HCT116 (cell line): ENCODE measurements around the gene PSMD11. TPM values are rescaled to one million over a fixed set of nuclear protein-coding genes. Genes with fewer than 3 reads are reported as not detected.

Experiments
- ATAC-seq: fragments of 200-7000 bp; cut with Tn5 transposase; 2 replicates; pipeline ENCODE4 v1.9.1; 2020; ENCODE audit warnings: mild to moderate bottlenecking, moderate library complexity
- BruUV-seq: library from RNA; stranded (reverse); fragments of 400-500 nt; replicated peaks from 2 replicates; lab custom pipeline; 2021; lab: Mats Ljungman, UMichigan
- CTCF ChIA-PET: fragments of 300-600 bp; sonication (Branson Sonifier 250); formaldehyde crosslinking; loops from one replicate; lab custom pipeline; 2021; ENCODE audit warnings: antibody characterized with exemption; lab: Charles Lee
- POLR2A ChIA-PET: fragments of 300-600, 350-600 bp; sonication (Branson Sonifier 250); formaldehyde crosslinking; loops from one replicate; lab custom pipeline; 2021; ENCODE audit warnings: antibody characterized with exemption; lab: Charles Lee
- RAD21 ChIA-PET, 2 experiments: fragments of 300-600 bp; sonication (Branson Sonifier 250); formaldehyde crosslinking; loops; one replicate each; lab custom pipeline; 2023; ENCODE audit warnings: low total read pairs in 2 of 2; ENCODE audit not compliant: uncharacterized antibody in 2 of 2, unreplicated experiment in 2 of 2, low non-redundant PET in 1 of 2; lab: Charles Lee
- DNase-seq: peaks from one replicate; pipeline ENCODE4 v3.0.0-alpha.2; 2010; ENCODE audit warnings: low read depth, low spot score
- H2AFZ ChIP-seq: fragments of 200-600 bp; shearing (Covaris generic), sonication (generic); 2 replicates; pipeline ENCODE4 v1.6.1; 2017; ENCODE audit warnings: low read depth, mixed run types, mixed read lengths, antibody characterized with exemption, low read length; ENCODE audit not compliant: poor library complexity, severe bottlenecking
- H3K27ac ChIP-seq: 2 replicates; pipeline ENCODE4 v1.5.1; 2012; ENCODE audit warnings: low read depth, low read length
- H3K27me3 ChIP-seq: fragments of 200-600 bp; sonication (generic); 2 replicates; pipeline ENCODE4 v1.6.1; 2016; ENCODE audit warnings: mixed run types, low read length, mixed read lengths; ENCODE audit not compliant: insufficient read depth
- H3K36me3 ChIP-seq, 2 experiments: fragments of 200-500 bp in 1 of 2; fragments of 200-600 bp in 1 of 2; sonication (Bioruptor generic) in 1 of 2; sonication (generic) in 1 of 2; 2 replicates each; pipeline versions ENCODE4 v1.5.1 to v1.6.1; 2014 to 2016; ENCODE audit warnings: low read length in 2 of 2, inconsistent platforms in 1 of 2, mixed read lengths in 1 of 2, mixed run types in 1 of 2; ENCODE audit not compliant: insufficient read depth in 2 of 2, control insufficient read depth in 1 of 2
- H3K4me1 ChIP-seq, 2 experiments: fragments of 200-600 bp in 1 of 2; sonication (generic) in 1 of 2; 2 replicates each; pipeline versions ENCODE4 v1.5.1 to v1.6.1; 2012 to 2017; ENCODE audit warnings: low read length in 2 of 2, inconsistent platforms in 1 of 2, mild to moderate bottlenecking in 1 of 2, mixed read lengths in 1 of 2, mixed run types in 1 of 2, moderate library complexity in 1 of 2; ENCODE audit not compliant: insufficient read depth in 2 of 2, control insufficient read depth in 1 of 2
- H3K4me2 ChIP-seq: fragments of 200-600 bp; sonication (generic); 2 replicates; pipeline ENCODE4 v1.6.1; 2017; ENCODE audit warnings: mixed run types, low read length, mixed read lengths
- H3K4me3 ChIP-seq, 2 experiments: fragments of 200-600 bp in 1 of 2; sonication (generic) in 1 of 2; replicated peaks in 1 of 2; 2 replicates each; pipeline ENCODE4 v1.5.1; 2011 to 2016; ENCODE audit warnings: low read length in 2 of 2, control low read depth in 1 of 2, low read depth in 1 of 2, mild to moderate bottlenecking in 1 of 2, mixed read lengths in 1 of 2, mixed run types in 1 of 2
- H3K79me2 ChIP-seq: fragments of 200-600 bp; sonication (generic); 2 replicates; pipeline ENCODE4 v1.6.1; 2017; ENCODE audit warnings: mild to moderate bottlenecking, mixed run types, low read length, moderate library complexity, mixed read lengths; ENCODE audit not compliant: insufficient read depth
- H3K9ac ChIP-seq: fragments of 200-600 bp; sonication (generic); 2 replicates; pipeline ENCODE4 v1.6.1; 2016; ENCODE audit warnings: low read length, mixed read lengths
- H3K9me2 ChIP-seq: fragments of 200-600 bp; sonication (generic), shearing (Covaris generic); 2 replicates; pipeline ENCODE4 v1.6.1; 2017; ENCODE audit warnings: mixed run types, mild to moderate bottlenecking, moderate library complexity; ENCODE audit not compliant: insufficient read depth
- H3K9me3 ChIP-seq, 2 experiments: fragments of 200-500 bp in 1 of 2; fragments of 200-600 bp in 1 of 2; sonication (Bioruptor generic) in 1 of 2; sonication (generic) in 1 of 2; 2 replicates each; pipeline ENCODE4 v1.6.1; 2014 to 2017; ENCODE audit warnings: low read length in 2 of 2, mixed read lengths in 2 of 2, inconsistent platforms in 1 of 2, low read depth in 1 of 2, mild to moderate bottlenecking in 1 of 2, mixed run types in 1 of 2, moderate library complexity in 1 of 2; ENCODE audit not compliant: control insufficient read depth in 1 of 2, insufficient read depth in 1 of 2
- H4K20me1 ChIP-seq: fragments of 200-600 bp; sonication (generic), shearing (Covaris generic); 2 replicates; pipeline ENCODE4 v1.6.1; 2017; ENCODE audit warnings: mixed run types, mild to moderate bottlenecking, moderate library complexity; ENCODE audit not compliant: insufficient read depth
- CEBPB ChIP-seq: IDR thresholded peaks from 2 replicates; pipeline ENCODE4 v1.6.1; 2012; ENCODE audit warnings: low read depth
- CTCF ChIP-seq, 3 experiments: fragments of 200-600 bp in 1 of 3; sonication (generic) in 1 of 3; IDR thresholded peaks in 2 of 3; conservative IDR thresholded peaks in 1 of 3; 2 replicates each; pipeline ENCODE4 v1.5.1; 2012 to 2017; ENCODE audit warnings: low read depth in 2 of 3, low read length in 2 of 3, antibody characterized with exemption in 1 of 3, borderline replicate concordance in 1 of 3, control low read depth in 1 of 3, mild to moderate bottlenecking in 1 of 3, mixed read lengths in 1 of 3, mixed run types in 1 of 3, moderate library complexity in 1 of 3; ENCODE audit not compliant: insufficient read depth in 1 of 3
- EGR1 ChIP-seq: IDR thresholded peaks from 2 replicates; pipeline ENCODE4 v1.6.1; 2012; ENCODE audit warnings: low read depth
- ELF1 ChIP-seq: IDR thresholded peaks from 2 replicates; pipeline ENCODE4 v1.6.1; 2012; ENCODE audit warnings: low read depth, borderline replicate concordance
- EZH2phosphoT487 ChIP-seq: fragments of 200-600 bp; IDR thresholded peaks from 2 replicates; pipeline ENCODE4 v1.6.1; 2018; ENCODE audit warnings: antibody characterized with exemption, borderline replicate concordance
- FOSL1 ChIP-seq: IDR thresholded peaks from 2 replicates; pipeline ENCODE4 v1.6.1; 2012; ENCODE audit warnings: low read depth
- JUND ChIP-seq: IDR thresholded peaks from 2 replicates; pipeline ENCODE4 v1.6.1; 2012
- POLR2A ChIP-seq: IDR thresholded peaks from 2 replicates; pipeline ENCODE4 v1.7.0; 2011; ENCODE audit warnings: borderline replicate concordance; ENCODE audit not compliant: insufficient read depth, insufficient read length; ENCODE audit errors: extremely low read depth
- POLR2AphosphoS5 ChIP-seq: IDR thresholded peaks from 2 replicates; pipeline ENCODE4 v1.6.1; 2011; ENCODE audit warnings: mild to moderate bottlenecking, low read depth, low read length, moderate library complexity
- RAD21 ChIP-seq: IDR thresholded peaks from 2 replicates; pipeline ENCODE4 v1.6.1; 2012; ENCODE audit warnings: low read depth, mild to moderate bottlenecking
- SP1 ChIP-seq: IDR thresholded peaks from 2 replicates; pipeline ENCODE4 v1.6.1; 2012; ENCODE audit warnings: low read depth
- TCF7L2 ChIP-seq: IDR thresholded peaks from 2 replicates; pipeline ENCODE4 v1.7.0; 2011; ENCODE audit warnings: borderline replicate concordance, inconsistent platforms; ENCODE audit not compliant: insufficient read depth, insufficient read length; ENCODE audit errors: extremely low read depth
- YY1 ChIP-seq: IDR thresholded peaks from 2 replicates; pipeline ENCODE4 v1.6.1; 2011; ENCODE audit warnings: low read length, low read depth, moderate library complexity, mild to moderate bottlenecking; ENCODE audit not compliant: insufficient replicate concordance; ENCODE audit errors: extremely low read depth
- ZBTB33 ChIP-seq: IDR thresholded peaks from 2 replicates; pipeline ENCODE4 v1.6.1; 2011; ENCODE audit warnings: mild to moderate bottlenecking, low read length, moderate library complexity; ENCODE audit not compliant: insufficient replicate concordance; ENCODE audit errors: extremely low read depth
- ZFX ChIP-seq: fragments of 450-650 bp; IDR thresholded peaks from 2 replicates; pipeline ENCODE4 v1.6.1; 2017
- ZNF274 ChIP-seq: fragments of 200-500 bp; sonication (Bioruptor generic); IDR thresholded peaks from 2 replicates; pipeline ENCODE4 v1.6.1; 2014; ENCODE audit warnings: mild to moderate bottlenecking, low read depth, low read length, inconsistent platforms
- intact Hi-C: fragments of 100-400 bp; cut with micrococcal nuclease; formaldehyde crosslinking; loops from 2 replicates; pipeline ENCODE4 v1.10.0; 2022
- total RNA-seq: library from RNA; stranded (reverse); gene quantifications from one replicate; pipeline ENCODE4 v1.2.1, GENCODE V29; 2021; ENCODE audit not compliant: unreplicated experiment
- TF ChIP-seq, protein P1 (sequence below): IDR thresholded peaks from 2 replicates; pipeline ENCODE4 v1.6.1; 2012; ENCODE audit warnings: low read depth

PSMD11 gene
- total RNA-seq, 1 experiment from 2014 or later = 143 TPM

GRCh38 chr17:32488177-32488542, 43.9 kb downstream of the PSMD11 start:
- Histone ChIP-seq H3K4me1 (peaks cover 15 to 33% of the 10 kb centered on the region in 2 experiments), H3K4me2 (peak overlapping the region; percentile 86), H3K9me3 (no peaks in the 10 kb centered on the region), H3K79me2 (no peaks in the 10 kb centered on the region), H4K20me1 (no peaks in the 10 kb centered on the region), H3K27ac (no peak overlapping the region), H3K9me2 (no peaks in the 10 kb centered on the region), H3K27me3 (no peaks in the 10 kb centered on the region), H3K36me3 (peaks cover 0 to 4% of the 10 kb centered on the region in 2 experiments; a peak in 2 of 4 replicates), H3K4me3 (no peak overlapping the region), H3K9ac (no peak overlapping the region), H2AFZ (no peak overlapping the region)
- ATAC-seq (no peak), DNase-seq (no peak)
- no TSS peak for BruUV-seq
- TF ChIP-seq EZH2phosphoT487 (no peak), CEBPB (no peak), ZFX (no peak), RAD21 (no peak), POLR2A (no peak), ZNF274 (no peak), TCF7L2 (no peak), ZBTB33 (no peak), JUND (no peak), POLR2AphosphoS5 (no peak), SP1 (no peak), CTCF (IDR thresholded peaks at IDR 0.05 in 2 of 3, conservative IDR thresholded peaks at IDR 0.05 in 1 of 3; ENCODE audit: borderline replicate concordance in 1 of 3, insufficient read depth in 1 of 3, low read depth in 2 of 3, low read length in 2 of 3) (no peak), YY1 (no peak), ELF1 (no peak), EGR1 (no peak), FOSL1 (no peak)
- TF ChIP-seq, protein P1, sequence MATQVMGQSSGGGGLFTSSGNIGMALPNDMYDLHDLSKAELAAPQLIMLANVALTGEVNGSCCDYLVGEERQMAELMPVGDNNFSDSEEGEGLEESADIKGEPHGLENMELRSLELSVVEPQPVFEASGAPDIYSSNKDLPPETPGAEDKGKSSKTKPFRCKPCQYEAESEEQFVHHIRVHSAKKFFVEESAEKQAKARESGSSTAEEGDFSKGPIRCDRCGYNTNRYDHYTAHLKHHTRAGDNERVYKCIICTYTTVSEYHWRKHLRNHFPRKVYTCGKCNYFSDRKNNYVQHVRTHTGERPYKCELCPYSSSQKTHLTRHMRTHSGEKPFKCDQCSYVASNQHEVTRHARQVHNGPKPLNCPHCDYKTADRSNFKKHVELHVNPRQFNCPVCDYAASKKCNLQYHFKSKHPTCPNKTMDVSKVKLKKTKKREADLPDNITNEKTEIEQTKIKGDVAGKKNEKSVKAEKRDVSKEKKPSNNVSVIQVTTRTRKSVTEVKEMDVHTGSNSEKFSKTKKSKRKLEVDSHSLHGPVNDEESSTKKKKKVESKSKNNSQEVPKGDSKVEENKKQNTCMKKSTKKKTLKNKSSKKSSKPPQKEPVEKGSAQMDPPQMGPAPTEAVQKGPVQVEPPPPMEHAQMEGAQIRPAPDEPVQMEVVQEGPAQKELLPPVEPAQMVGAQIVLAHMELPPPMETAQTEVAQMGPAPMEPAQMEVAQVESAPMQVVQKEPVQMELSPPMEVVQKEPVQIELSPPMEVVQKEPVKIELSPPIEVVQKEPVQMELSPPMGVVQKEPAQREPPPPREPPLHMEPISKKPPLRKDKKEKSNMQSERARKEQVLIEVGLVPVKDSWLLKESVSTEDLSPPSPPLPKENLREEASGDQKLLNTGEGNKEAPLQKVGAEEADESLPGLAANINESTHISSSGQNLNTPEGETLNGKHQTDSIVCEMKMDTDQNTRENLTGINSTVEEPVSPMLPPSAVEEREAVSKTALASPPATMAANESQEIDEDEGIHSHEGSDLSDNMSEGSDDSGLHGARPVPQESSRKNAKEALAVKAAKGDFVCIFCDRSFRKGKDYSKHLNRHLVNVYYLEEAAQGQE = no peak
- RAD21 ChIA-PET = no interaction called here
- CTCF ChIA-PET = no interaction called here
- intact Hi-C loops = no loop called here
- POLR2A ChIA-PET = no interaction called here
